HEK293T (cell line): ENCODE data around the gene ITGA3.

Experiments
- CTCF ChIA-PET: fragments of 350-600 bp; formaldehyde crosslinking; extraction: SDS; loops from one replicate; lab custom pipeline; 2021; ENCODE audit warnings: antibody characterized with exemption, inconsistent platforms; lab: Yijun Ruan, JAX
- POLR2A ChIA-PET: fragments of 350-600 bp; formaldehyde crosslinking; extraction: SDS; loops from one replicate; lab custom pipeline; 2020; ENCODE audit warnings: antibody characterized with exemption, inconsistent platforms; lab: Yijun Ruan, JAX
- DNase-seq: peaks from one replicate; pipeline ENCODE4 v3.0.0; 2012; ENCODE audit warnings: mixed read lengths; ENCODE audit errors: extremely low spot score
- ARNT ChIP-seq: fragments of 450-650 bp; IDR thresholded peaks from 2 replicates; pipeline ENCODE4 v1.6.1; 2017; ENCODE audit warnings: mild to moderate bottlenecking
- BHLHE40 ChIP-seq: fragments of 450-650 bp; IDR thresholded peaks from 2 replicates; pipeline ENCODE4 v1.6.1; 2016; ENCODE audit warnings: mild to moderate bottlenecking, moderate library complexity, borderline replicate concordance
- CTBP1 ChIP-seq: fragments of 450-650 bp; IDR thresholded peaks from 2 replicates; pipeline ENCODE4 v1.6.1; 2016; ENCODE audit warnings: borderline replicate concordance
- ELF4 ChIP-seq: fragments of 450-650 bp; IDR thresholded peaks from 2 replicates; pipeline ENCODE4 v1.6.1; 2017; ENCODE audit warnings: antibody characterized with exemption
- FOXA1 ChIP-seq: fragments of 450-650 bp; IDR thresholded peaks from 2 replicates; pipeline ENCODE4 v1.6.1; 2016; ENCODE audit warnings: mild to moderate bottlenecking
- FOXK2 ChIP-seq: fragments of 450-650 bp; IDR thresholded peaks from 2 replicates; pipeline ENCODE4 v1.6.1; 2016; ENCODE audit warnings: mild to moderate bottlenecking
- FOXM1 ChIP-seq: fragments of 450-650 bp; IDR thresholded peaks from 2 replicates; pipeline ENCODE4 v1.6.1; 2017; ENCODE audit warnings: mild to moderate bottlenecking, borderline replicate concordance
- HDGF ChIP-seq: fragments of 450-650 bp; IDR thresholded peaks from 2 replicates; pipeline ENCODE4 v1.6.1; 2017; ENCODE audit warnings: antibody characterized with exemption, borderline replicate concordance
- L3MBTL2 ChIP-seq: fragments of 450-650 bp; conservative IDR thresholded peaks from 2 replicates; pipeline ENCODE4 v1.6.1; 2016; ENCODE audit warnings: mild to moderate bottlenecking
- LEF1 ChIP-seq: fragments of 450-650 bp; IDR thresholded peaks from 2 replicates; pipeline ENCODE4 v1.6.1; 2017; ENCODE audit warnings: mild to moderate bottlenecking, borderline replicate concordance
- NFRKB ChIP-seq: fragments of 450-650 bp; IDR thresholded peaks from 2 replicates; pipeline ENCODE4 v1.6.1; 2016; ENCODE audit warnings: mild to moderate bottlenecking, moderate library complexity
- PKNOX1 ChIP-seq: fragments of 450-650 bp; IDR thresholded peaks from 2 replicates; pipeline ENCODE4 v1.6.1; 2016
- SP1 ChIP-seq: fragments of 450-650 bp; IDR thresholded peaks from 2 replicates; pipeline ENCODE4 v1.6.1; 2017
- SUZ12 ChIP-seq: fragments of 450-650 bp; IDR thresholded peaks from 2 replicates; pipeline ENCODE4 v1.6.1; 2016; ENCODE audit warnings: mild to moderate bottlenecking
- TARDBP ChIP-seq: fragments of 450-650 bp; IDR thresholded peaks from 2 replicates; pipeline ENCODE4 v1.6.1; 2016
- ZNF384 ChIP-seq: fragments of 450-650 bp; IDR thresholded peaks from 2 replicates; pipeline ENCODE4 v1.6.1; 2016

Gene ITGA3

GRCh38 chr17:50115756-50116155, 59.8 kb downstream of the ITGA3 start:
- TF ChIP-seq FOXK2 = no peak
- no peak for TF ChIP-seq TARDBP
- no peak for TF ChIP-seq PKNOX1
- no peak for TF ChIP-seq BHLHE40
- TF ChIP-seq FOXM1 = no peak
- no peak for TF ChIP-seq FOXA1
- TF ChIP-seq ELF4 = no peak
- no peak for TF ChIP-seq LEF1
- TF ChIP-seq NFRKB = no peak
- no peak for TF ChIP-seq SP1
- no peak for TF ChIP-seq HDGF
- CTCF ChIA-PET = interaction anchor here (1.0 to 2.5 kb wide), 4 partner anchors 8 to 46 kb away, joined by 3 to 17 read pairs (median 10); no protein-coding TSS in a partner anchor
- no peak for DNase-seq
- POLR2A ChIA-PET = interaction anchor here (0.7 to 2.9 kb wide), 4 partner anchors 8 to 46 kb away, joined by 3 to 15 read pairs (median 11); no protein-coding TSS in a partner anchor

DNA sequence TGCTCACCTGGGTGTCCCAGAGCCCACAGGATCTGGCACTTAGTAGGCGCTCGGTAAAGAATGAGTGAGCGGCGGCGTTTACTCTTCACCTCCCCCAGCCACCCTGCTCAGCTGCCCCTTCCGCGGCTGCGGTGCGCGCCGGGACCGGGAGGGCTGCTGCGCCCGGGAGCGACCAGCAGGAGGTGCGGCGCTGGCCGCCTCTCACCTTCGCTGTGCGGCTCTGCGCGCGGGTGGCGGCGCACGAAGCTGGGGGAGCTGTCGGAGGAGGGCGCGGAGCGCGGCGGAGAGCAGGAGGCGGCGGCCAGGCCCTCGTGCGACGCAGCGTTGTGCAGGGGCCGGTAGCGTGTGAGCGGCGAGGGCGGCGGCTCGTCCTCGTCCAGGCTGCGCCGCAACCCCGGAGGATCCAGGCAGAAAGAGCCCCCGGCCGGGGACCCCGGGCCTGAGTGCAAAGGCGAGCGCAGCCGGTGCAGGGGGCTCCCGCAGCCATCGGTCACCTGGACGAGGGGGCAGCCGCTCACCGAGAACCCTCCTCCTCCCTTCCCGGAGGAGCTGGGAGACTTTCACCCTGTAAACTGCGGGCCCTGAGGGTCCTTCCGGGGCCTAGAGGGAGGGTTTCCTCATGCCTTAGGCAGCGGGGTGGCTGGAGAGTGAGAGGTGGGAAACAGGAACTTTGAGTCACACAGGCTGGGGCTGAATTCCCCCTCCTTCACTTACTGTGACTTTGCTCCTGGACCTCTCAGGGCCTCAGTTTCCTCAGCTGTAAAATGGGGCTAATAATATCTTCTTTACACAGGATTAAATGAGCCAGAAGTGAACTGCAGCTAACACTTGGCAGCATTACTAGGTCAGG, 61.5 kb downstream of the ITGA3 start:
- no peak for DNase-seq
- TF ChIP-seq BHLHE40 (no peak), LEF1 (no peak), L3MBTL2 (no peak), FOXA1 (no peak), CTBP1 (no peak), NFRKB (no peak), SUZ12 (no peak), ZNF384 (no peak), HDGF (no peak), PKNOX1 (no peak), TARDBP (no peak), FOXM1 (no peak), FOXK2 (no peak)
- POLR2A ChIA-PET = interaction anchor here (0.9 kb wide), 1 partner anchor 60 kb away, joined by 3 read pairs; no protein-coding TSS in a partner anchor
- CTCF ChIA-PET = no interaction called here

DNA sequence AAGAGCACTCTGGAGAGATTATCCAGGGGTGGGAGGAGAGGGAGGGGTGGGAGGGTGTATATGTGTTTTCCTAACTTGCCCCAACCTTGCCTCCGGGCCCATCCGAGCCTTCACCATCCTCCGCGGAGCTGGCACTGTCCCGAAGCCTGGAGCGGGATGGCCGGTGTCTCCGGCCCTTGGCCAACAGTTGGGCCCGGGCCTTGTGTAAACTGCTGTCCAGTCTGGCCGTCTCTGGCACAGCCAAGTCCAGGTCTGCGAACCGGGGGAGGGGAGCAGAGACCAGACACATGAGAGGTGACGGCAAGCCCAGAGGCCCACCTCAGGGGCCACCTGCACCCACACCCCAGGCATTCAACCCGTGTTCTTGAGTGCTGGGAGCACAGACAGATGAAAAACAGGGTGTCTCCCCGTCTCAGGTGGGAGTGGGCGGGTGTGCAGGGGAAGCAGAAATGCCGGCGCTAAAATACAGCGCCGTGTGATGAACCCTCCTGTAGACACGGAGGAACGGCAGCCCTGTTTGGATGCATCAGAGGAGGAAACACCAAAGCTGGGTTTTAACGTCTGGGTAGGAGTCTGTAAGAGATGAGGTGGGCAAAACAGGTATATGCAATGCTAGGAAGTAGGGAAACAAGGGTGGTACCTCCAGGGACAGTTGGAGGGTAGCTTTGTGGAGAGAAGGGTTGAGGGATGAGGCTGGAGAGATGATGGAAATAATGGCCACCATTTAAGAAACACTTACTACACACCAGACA, 62.3 kb downstream of the ITGA3 start:
- no peak for DNase-seq
- POLR2A ChIA-PET = interaction anchor here (0.9 to 1.9 kb wide), 2 partner anchors 43 to 59 kb away, joined by 3 to 8 read pairs; no protein-coding TSS in a partner anchor
- TF ChIP-seq LEF1 (no peak), NFRKB (no peak), L3MBTL2 (no peak), BHLHE40 (no peak), ELF4 (no peak), FOXM1 (no peak), SP1 (no peak), ZNF384 (no peak), PKNOX1 (no peak), FOXA1 (no peak), HDGF (no peak), FOXK2 (no peak), TARDBP (no peak), ARNT (no peak), SUZ12 (no peak), CTBP1 (no peak)
- CTCF ChIA-PET = no interaction called here

DNA sequence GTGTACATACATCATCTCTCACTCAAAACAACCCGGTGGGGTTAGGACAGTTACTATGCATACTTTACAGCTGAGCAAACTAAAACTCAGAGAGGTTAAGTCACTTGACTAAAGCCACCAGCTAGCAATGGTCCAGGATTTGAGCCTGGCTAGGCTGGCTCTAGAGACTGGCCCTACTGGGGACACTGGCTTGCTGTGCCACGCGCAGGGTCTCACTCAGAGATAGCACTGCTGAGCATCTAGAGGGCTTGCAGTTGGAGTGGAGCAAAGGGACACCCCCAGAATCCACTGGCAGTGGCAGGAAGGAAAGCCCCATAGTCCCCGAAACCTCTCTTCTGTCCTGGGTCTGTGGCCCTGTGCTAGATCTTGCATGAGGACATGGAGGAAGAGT, 62.9 kb downstream of the ITGA3 start:
- TF ChIP-seq FOXM1 (no peak), NFRKB (no peak), TARDBP (no peak), ELF4 (no peak), FOXK2 (no peak), LEF1 (no peak), CTBP1 (no peak), FOXA1 (no peak), SUZ12 (no peak), L3MBTL2 (no peak), ZNF384 (no peak), BHLHE40 (no peak), SP1 (no peak), HDGF (no peak), PKNOX1 (no peak), ARNT (no peak)
- POLR2A ChIA-PET = interaction anchor here (1.0 to 1.9 kb wide), 2 partner anchors 14 to 42 kb away, joined by 3 to 8 read pairs; no protein-coding TSS in a partner anchor
- DNase-seq = no peak
- CTCF ChIA-PET = interaction anchor here (0.9 to 1.0 kb wide), 2 partner anchors 81 to 178 kb away, joined by 3 to 4 read pairs; no protein-coding TSS in a partner anchor
